Effector memory CD4-positive, alpha-beta T cell (primary cell): ENCODE data around the gene SHISA9.

Experiments
- DNase-seq, 3 donors: peaks; one replicate each; pipeline ENCODE4 v3.0.0-alpha.2; 2020
- H3K27ac ChIP-seq: 2 replicates; pipeline ENCODE4 v1.7.0; 2013; ENCODE audit warnings: mild to moderate bottlenecking, low read length, moderate library complexity; ENCODE audit not compliant: insufficient read depth, poor library complexity, severe bottlenecking
- H3K27me3 ChIP-seq: replicated peaks from 2 replicates; pipeline ENCODE4 v1.7.0; 2013; ENCODE audit warnings: mild to moderate bottlenecking, low read length; ENCODE audit not compliant: insufficient read depth, control insufficient read depth, poor library complexity, severe bottlenecking
- H3K36me3 ChIP-seq: 2 replicates; pipeline ENCODE4 v1.7.0; 2013; ENCODE audit warnings: mild to moderate bottlenecking, low read length, moderate library complexity; ENCODE audit not compliant: control insufficient read depth, insufficient read depth
- H3K4me1 ChIP-seq: 2 replicates; pipeline ENCODE4 v1.7.0; 2013; ENCODE audit warnings: low read length, mild to moderate bottlenecking; ENCODE audit not compliant: control insufficient read depth, insufficient read depth, poor library complexity, severe bottlenecking
- H3K4me3 ChIP-seq: 2 replicates; pipeline ENCODE4 v1.7.0; 2013; ENCODE audit warnings: low read length, low read depth, mild to moderate bottlenecking; ENCODE audit not compliant: insufficient read depth, poor library complexity, severe bottlenecking
- H3K9me3 ChIP-seq: 2 replicates; pipeline ENCODE4 v1.7.0; 2013; ENCODE audit warnings: mild to moderate bottlenecking, low read length, moderate library complexity; ENCODE audit not compliant: control insufficient read depth

The SHISA9 gene

GRCh38 chr16:12898551-12898950 lies 2.8 kb upstream of the SHISA9 start:
- H3K9me3 ChIP-seq: no peaks in the 10 kb centered on the region
- no peak for DNase-seq
- no peaks in the 10 kb centered on the region for H3K36me3 ChIP-seq
- no peak overlapping the region for H3K4me3 ChIP-seq
- peaks cover 8% of the 10 kb centered on the region for H3K27me3 ChIP-seq
- peaks cover 3% of the 10 kb centered on the region for H3K4me1 ChIP-seq
- no peak overlapping the region for H3K27ac ChIP-seq

GRCh38 chr16:12899529-12900143 lies 1.8 kb upstream of the SHISA9 start:
- Histone ChIP-seq H3K27me3 (peaks cover 8% of the 10 kb centered on the region), H3K4me3 (no peak overlapping the region), H3K9me3 (no peaks in the 10 kb centered on the region), H3K4me1 (peaks cover 3% of the 10 kb centered on the region), H3K36me3 (no peaks in the 10 kb centered on the region), H3K27ac (no peak overlapping the region)
- DNase-seq: no peak

GRCh38 chr16:12900156-12900555 lies 1.2 kb upstream of the SHISA9 start:
- Histone ChIP-seq H3K27ac (no peak overlapping the region), H3K4me3 (no peak overlapping the region), H3K9me3 (no peaks in the 10 kb centered on the region), H3K4me1 (peaks cover 3% of the 10 kb centered on the region), H3K27me3 (peaks cover 8% of the 10 kb centered on the region), H3K36me3 (no peaks in the 10 kb centered on the region)
- no peak for DNase-seq

GRCh38 chr16:12900599-12901203 lies 697 bp upstream of the SHISA9 start:
- Histone ChIP-seq H3K4me1 (peaks cover 3% of the 10 kb centered on the region), H3K9me3 (no peaks in the 10 kb centered on the region), H3K27me3 (peaks cover 8% of the 10 kb centered on the region), H3K4me3 (no peak overlapping the region), H3K27ac (no peak overlapping the region), H3K36me3 (no peaks in the 10 kb centered on the region)
- no peak for DNase-seq

- Histone ChIP-seq H3K4me1 (peaks cover 3% of the 10 kb centered on the region), H3K36me3 (no peaks in the 10 kb centered on the region), H3K9me3 (no peaks in the 10 kb centered on the region), H3K27me3 (peaks cover 8% of the 10 kb centered on the region), H3K4me3 (no peak overlapping the region), H3K27ac (no peak overlapping the region)
- no peak for DNase-seq
Measured at GRCh38 chr16:12901204-12901596, 198 bp upstream of the SHISA9 start.

GRCh38 chr16:12902511-12903372 lies 1.3 kb downstream of the SHISA9 start:
- Histone ChIP-seq H3K9me3 (no peaks in the 10 kb centered on the region), H3K4me3 (no peak overlapping the region), H3K36me3 (no peaks in the 10 kb centered on the region), H3K27me3 (peaks cover 8% of the 10 kb centered on the region), H3K27ac (no peak overlapping the region), H3K4me1 (peaks cover 3% of the 10 kb centered on the region)
- no peak for DNase-seq

- Histone ChIP-seq H3K27ac (no peak overlapping the region), H3K4me3 (no peak overlapping the region)
- DNase-seq: no peak
Measured at GRCh38 chr16:12903407-12904328, 2.3 kb downstream of the SHISA9 start.

GRCh38 chr16:12904329-12904671 lies 2.9 kb downstream of the SHISA9 start:
- Histone ChIP-seq H3K27ac (no peak overlapping the region), H3K27me3 (peaks cover 5% of the 10 kb centered on the region), H3K36me3 (no peaks in the 10 kb centered on the region), H3K4me3 (no peak overlapping the region), H3K9me3 (no peaks in the 10 kb centered on the region), H3K4me1 (peaks cover 3% of the 10 kb centered on the region)
- DNase-seq: no peak

More at GRCh38 chr16:12903407-12904328, 2.3 kb downstream of the SHISA9 start:
- Histone ChIP-seq H3K27me3 (peaks cover 8% of the 10 kb centered on the region), H3K9me3 (no peaks in the 10 kb centered on the region), H3K4me1 (peaks cover 3% of the 10 kb centered on the region), H3K36me3 (no peaks in the 10 kb centered on the region)

- Histone ChIP-seq H3K27ac (no peak overlapping the region), H3K36me3 (no peaks in the 10 kb centered on the region), H3K4me1 (peaks cover 3% of the 10 kb centered on the region), H3K4me3 (no peak overlapping the region), H3K27me3 (no peaks in the 10 kb centered on the region), H3K9me3 (no peaks in the 10 kb centered on the region)
- DNase-seq: no peak
Measured at GRCh38 chr16:12906271-12906670, 4.9 kb downstream of the SHISA9 start.
